Upper lobe of left lung (tissue), 4 donors: ENCODE measurements around the gene MYRF.

ENCODE experiments used
- CTCF ChIP-seq, 6 experiments: fragments of 450-650 bp in 4 of 6; fragments of 200-600 bp in 2 of 6; sonication (generic) in 2 of 6; IDR thresholded peaks; one replicate each; pipeline ENCODE4 v1.5.1; 2016 to 2019; ENCODE audit warnings: antibody characterized with exemption in 6 of 6
- EP300 ChIP-seq, 4 donors: sonication (generic); formaldehyde crosslinking; IDR thresholded peaks; one replicate each; pipeline ENCODE4 v1.5.1; 2017; ENCODE audit warnings: antibody characterized with exemption in 4 of 4, control low read depth in 2 of 4

- TF ChIP-seq EP300 (IDR thresholded peaks at IDR 0.05), result no peak
- no peak for TF ChIP-seq CTCF (IDR thresholded peaks at IDR 0.05)
These were observed 35.8 kb upstream of the MYRF start for GRCh38 chr11:61716478-61717285.
